GM21717 (cell line): ENCODE data around the gene ATP5ME.
"Not testable (repeated sequence)": the region's sequence is repeated elsewhere in the genome, so short reads cannot be mapped to it uniquely, and the experiment has no call there.

Experiments used
- ATAC-seq: cut with Tn5 transposase; IDR thresholded peaks from one replicate; pipeline ENCODE4 v1.9.1; 2021; ENCODE audit warnings: mild to moderate bottlenecking, moderate library complexity; ENCODE audit not compliant: unreplicated experiment

Gene ATP5ME

GRCh38 chr4:635851-636627, 38.0 kb downstream of the ATP5ME start:
- ATAC-seq: no peak

GRCh38 chr4:635066-635835, 38.8 kb downstream of the ATP5ME start:
- ATAC-seq: not testable (repeated sequence)

GRCh38 chr4:634599-634985, 39.5 kb downstream of the ATP5ME start:
- ATAC-seq: no peak

GRCh38 chr4:633976-634598, 40.0 kb downstream of the ATP5ME start:
- ATAC-seq: no peak

- ATAC-seq: no peak
Measured at GRCh38 chr4:633406-633805, 40.7 kb downstream of the ATP5ME start.

GRCh38 chr4:632926-633325, 41.1 kb downstream of the ATP5ME start:
- no peak for ATAC-seq

GRCh38 chr4:632196-632790, 41.8 kb downstream of the ATP5ME start:
- ATAC-seq: no peak

- ATAC-seq: no peak
Measured at GRCh38 chr4:630656-631055, 43.4 kb downstream of the ATP5ME start.

GRCh38 chr4:629915-630641, 44.0 kb downstream of the ATP5ME start:
- no peak for ATAC-seq

GRCh38 chr4:629636-629914, 44.5 kb downstream of the ATP5ME start:
- ATAC-seq: no peak

GRCh38 chr4:628821-629635, 45.0 kb downstream of the ATP5ME start:
- ATAC-seq: no peak

GRCh38 chr4:628311-628741, 45.8 kb downstream of the ATP5ME start:
- no peak for ATAC-seq

- ATAC-seq: no peak
Measured at GRCh38 chr4:627347-628125, 46.5 kb downstream of the ATP5ME start.

- no peak for ATAC-seq
Measured at GRCh38 chr4:626201-627091, 47.6 kb downstream of the ATP5ME start.

GRCh38 chr4:625631-626161, 48.4 kb downstream of the ATP5ME start:
- no peak for ATAC-seq

- ATAC-seq: no peak
Measured at GRCh38 chr4:624705-625590, 49.1 kb downstream of the ATP5ME start, which contains the start of gene PDE6B. Gene PDE6B, plus strand, starts transcription at chr4:625573. Its CDS starts 54 bp downstream, at chr4:625627.
